K562 (cell line): ENCODE data around the gene DEGS1.

Source experiments
- BCLAF1 ChIP-seq, 2 experiments: fragments of 450-650 bp in 1 of 2; IDR thresholded peaks; 2 replicates each; pipeline ENCODE4 v1.6.1; 2011 to 2017; ENCODE audit warnings: low read depth in 2 of 2, antibody characterized with exemption in 1 of 2, borderline replicate concordance in 1 of 2, low read length in 1 of 2, mild to moderate bottlenecking in 1 of 2, mixed read lengths in 1 of 2; ENCODE audit not compliant: control insufficient read depth in 1 of 2
- CBFB ChIP-seq: sonication (generic); formaldehyde crosslinking; IDR thresholded peaks from 2 replicates; pipeline ENCODE4 v1.4.0; 2020; ENCODE audit warnings: mild to moderate bottlenecking, missing genetic modification reagents
- ESRRA ChIP-seq: fragments of 450-650 bp; IDR thresholded peaks from 2 replicates; pipeline ENCODE4 v1.6.1; 2014; ENCODE audit warnings: low read depth, mild to moderate bottlenecking, moderate library complexity, borderline replicate concordance
- POLR2A ChIP-seq: fragments of 450-650 bp; conservative IDR thresholded peaks from 2 replicates; pipeline ENCODE4 v1.6.1; 2016
- RBM39 ChIP-seq: fragments of 200-400 bp; formaldehyde crosslinking; optimal IDR thresholded peaks from 2 replicates; pipeline ENCODE3; 2018; ENCODE audit warnings: low read depth, low read length
- TBP ChIP-seq: optimal IDR thresholded peaks from 2 replicates; pipeline ENCODE3; 2011; ENCODE audit warnings: low read depth, low read length, improper control_type of control experiment
- ZBTB43 ChIP-seq: sonication (generic); formaldehyde crosslinking; IDR thresholded peaks from 2 replicates; pipeline ENCODE4 v1.8.0; 2023; ENCODE audit warnings: mild to moderate bottlenecking, missing genetic modification reagents
- ZBTB8A ChIP-seq: fragments of 450-650 bp; IDR thresholded peaks from 2 replicates; pipeline ENCODE4 v1.6.1; 2018; ENCODE audit warnings: mild to moderate bottlenecking, moderate library complexity; ENCODE audit not compliant: partially characterized antibody
- ZSCAN29 ChIP-seq: fragments of 450-650 bp; IDR thresholded peaks from 2 replicates; pipeline ENCODE4 v1.6.1; 2017
- TF ChIP-seq, protein P1 (sequence below): sonication (generic); formaldehyde crosslinking; IDR thresholded peaks from 2 replicates; pipeline ENCODE4 v1.8.1; 2022; ENCODE audit warnings: missing genetic modification reagents

DNA sequence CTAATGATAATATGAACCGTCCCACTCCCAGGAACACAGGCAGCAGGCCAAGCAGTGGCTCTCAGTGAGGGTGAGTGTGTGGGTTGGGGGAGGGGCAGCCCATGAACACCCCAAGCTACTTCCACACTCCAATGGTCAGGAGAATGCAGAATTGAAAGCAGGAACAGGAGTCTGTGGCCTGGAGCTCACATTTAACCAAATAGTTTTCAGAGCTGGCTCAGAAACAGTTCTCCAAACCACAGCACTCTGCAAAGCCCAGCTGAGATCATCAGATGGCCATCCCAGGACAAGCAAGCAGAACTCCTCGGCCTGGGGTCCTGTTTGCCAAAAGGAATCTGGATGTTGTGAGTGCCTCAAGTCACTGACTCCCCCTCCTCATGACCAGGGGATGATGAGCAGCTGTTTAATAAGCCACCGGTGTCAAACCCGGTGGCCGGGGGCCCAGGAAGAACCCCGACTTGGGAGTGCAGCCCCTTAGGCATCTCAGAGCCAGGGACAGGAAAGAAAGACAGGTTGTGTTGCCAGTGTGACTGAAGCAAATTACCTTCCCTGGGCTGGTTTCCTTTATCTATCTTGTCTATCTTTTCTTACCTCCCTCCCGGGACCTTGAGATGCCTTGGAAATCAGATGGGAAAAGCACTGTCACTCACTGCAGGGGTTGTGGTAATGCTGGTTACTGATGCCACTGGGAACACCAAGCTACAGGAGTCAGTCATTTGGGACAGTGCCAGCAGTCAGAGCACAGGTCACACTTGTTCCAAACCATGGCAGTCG lies 20.4 kb downstream of the DEGS1 start:
- TF ChIP-seq POLR2A = no peak
- TF ChIP-seq ESRRA = no peak
- TF ChIP-seq ZBTB8A = no peak
- TF ChIP-seq RBM39 = no peak
- TF ChIP-seq ZBTB43 (CRISPR knock-in tag) = no peak
- TF ChIP-seq, protein P1, sequence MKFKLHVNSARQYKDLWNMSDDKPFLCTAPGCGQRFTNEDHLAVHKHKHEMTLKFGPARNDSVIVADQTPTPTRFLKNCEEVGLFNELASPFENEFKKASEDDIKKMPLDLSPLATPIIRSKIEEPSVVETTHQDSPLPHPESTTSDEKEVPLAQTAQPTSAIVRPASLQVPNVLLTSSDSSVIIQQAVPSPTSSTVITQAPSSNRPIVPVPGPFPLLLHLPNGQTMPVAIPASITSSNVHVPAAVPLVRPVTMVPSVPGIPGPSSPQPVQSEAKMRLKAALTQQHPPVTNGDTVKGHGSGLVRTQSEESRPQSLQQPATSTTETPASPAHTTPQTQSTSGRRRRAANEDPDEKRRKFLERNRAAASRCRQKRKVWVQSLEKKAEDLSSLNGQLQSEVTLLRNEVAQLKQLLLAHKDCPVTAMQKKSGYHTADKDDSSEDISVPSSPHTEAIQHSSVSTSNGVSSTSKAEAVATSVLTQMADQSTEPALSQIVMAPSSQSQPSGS (CRISPR knock-in tag) = no peak
- TF ChIP-seq CBFB (CRISPR knock-in tag) = no peak
- no peak for TF ChIP-seq ZSCAN29
- no peak for TF ChIP-seq TBP
- no peak for TF ChIP-seq BCLAF1 (IDR thresholded peaks at IDR 0.05; ENCODE audit: borderline replicate concordance in 1 of 2, control insufficient read depth in 1 of 2, low read depth in 2 of 2, low read length in 1 of 2)
